Skeletal muscle tissue (tissue), 4 donors: ENCODE results near the gene PLA2G2C. TPM values are rescaled to one million over a fixed set of nuclear protein-coding genes. Genes with fewer than 3 reads are reported as not detected.

Experiments used
- H3K27ac ChIP-seq: one replicate; pipeline ENCODE4 v1.7.0; 2013; ENCODE audit warnings: mild to moderate bottlenecking, low read depth, low read length, inconsistent platforms
- H3K27me3 ChIP-seq, 3 donors: one replicate each; pipeline ENCODE4 v1.7.0; 2013; ENCODE audit warnings: low read length in 3 of 3; ENCODE audit not compliant: control insufficient read depth in 3 of 3, insufficient read depth in 3 of 3
- H3K36me3 ChIP-seq, 3 donors: one replicate each; pipeline ENCODE4 v1.7.0; 2013; ENCODE audit warnings: low read length in 3 of 3; ENCODE audit not compliant: control insufficient read depth in 3 of 3, insufficient read depth in 3 of 3
- H3K4me1 ChIP-seq, 3 donors: one replicate each; pipeline ENCODE4 v1.7.0; 2013; ENCODE audit warnings: low read length in 3 of 3, mild to moderate bottlenecking in 3 of 3; ENCODE audit not compliant: control insufficient read depth in 3 of 3, insufficient read depth in 3 of 3
- H3K4me3 ChIP-seq, 3 donors: one replicate each; pipeline ENCODE4 v1.7.0; 2013; ENCODE audit warnings: low read length in 3 of 3
- H3K9ac ChIP-seq, 3 donors: one replicate each; pipeline ENCODE4 v1.7.0; 2013; ENCODE audit warnings: low read length in 3 of 3, mild to moderate bottlenecking in 3 of 3, moderate library complexity in 2 of 3, low read depth in 1 of 3
- H3K9me3 ChIP-seq, 3 donors: one replicate each; pipeline ENCODE4 v1.7.0; 2013; ENCODE audit warnings: low read length in 3 of 3; ENCODE audit not compliant: control insufficient read depth in 3 of 3
- total RNA-seq: library from RNA; depleted of rRNA; stranded (reverse); fragments of >200 nt; gene quantifications from one replicate; pipeline ENCODE4 v1.2.3, GENCODE V29; 2014
- donor health status: Osteomylitis.

PLA2G2C gene
- total RNA-seq, 1 donor from 2014 or later = not detected

- Histone ChIP-seq H3K9me3 (no peaks in the 10 kb centered on the region), H3K27ac (no peak overlapping the region), H3K9ac (no peak overlapping the region), H3K4me1 (no peaks in the 10 kb centered on the region), H3K27me3 (peaks cover 3 to 30% (median 20%) of the 10 kb centered on the region in 3 donors), H3K36me3 (no peaks in the 10 kb centered on the region), H3K4me3 (no peak overlapping the region)
These were observed 72.2 kb downstream of the PLA2G2C start for GRCh38 chr1:20114021-20114648.

Other genes with a start within 250 kb of the PLA2G2C start
- gene PLA2G2A, start 206.9 kb downstream of the PLA2G2C start, total RNA-seq = not detected
- gene PLA2G5, start 116.3 kb downstream of the PLA2G2C start, total RNA-seq = 0.52 TPM
- not detected for gene PLA2G2D, start 67.0 kb downstream of the PLA2G2C start, total RNA-seq
- not detected for gene PLA2G2F, start 47.2 kb downstream of the PLA2G2C start, total RNA-seq
- gene UBXN10, start 422 bp downstream of the PLA2G2C start, total RNA-seq = 0.52 TPM
- gene VWA5B1, start 104.4 kb upstream of the PLA2G2C start, total RNA-seq = 0.52 TPM